Heart left ventricle (tissue), 16 donors: Measurements from ENCODE around the gene RCBTB2. TPM values are rescaled to one million over a fixed set of nuclear protein-coding genes. Genes with fewer than 3 reads are reported as not detected.

Experiments
- ATAC-seq, 4 donors: fragments of 200-7000 bp; cut with Tn5 transposase; one replicate each; pipeline ENCODE4 v1.9.1; 2020 to 2022; ENCODE audit warnings: moderate library complexity in 4 of 4, mild to moderate bottlenecking in 3 of 4, moderate number of reproducible peaks in 1 of 4
- DNase-seq, 5 donors: peaks; one replicate each; pipeline ENCODE4 v3.0.0-alpha.2; 2020
- H3K27ac ChIP-seq, 12 donors: fragments of 200-600 bp; sonication (generic) in 4 of 12; one replicate each; pipeline versions ENCODE4 v1.5.0 to v1.8.0; 2016 to 2022; ENCODE audit warnings: mild to moderate bottlenecking in 2 of 12
- H3K27me3 ChIP-seq, 9 donors: fragments of 200-600 bp; sonication (generic) in 2 of 9; one replicate each; pipeline versions ENCODE4 v1.5.1 to v1.8.0; 2016 to 2022; ENCODE audit warnings: mild to moderate bottlenecking in 3 of 9
- H3K36me3 ChIP-seq, 9 donors: fragments of 200-600 bp; sonication (generic) in 2 of 9; one replicate each; pipeline versions ENCODE4 v1.5.0 to v1.8.0; 2018 to 2022; ENCODE audit warnings: mild to moderate bottlenecking in 2 of 9
- H3K4me1 ChIP-seq, 12 donors: fragments of 200-600 bp; sonication (generic) in 4 of 12; one replicate each; pipeline versions ENCODE4 v1.5.0 to v1.8.0; 2016 to 2022; ENCODE audit warnings: mild to moderate bottlenecking in 3 of 12
- H3K4me3 ChIP-seq, 12 donors: fragments of 200-600 bp; sonication (generic) in 4 of 12; one replicate each; pipeline versions ENCODE4 v1.5.0 to v1.8.0; 2017 to 2022; ENCODE audit warnings: mild to moderate bottlenecking in 9 of 12, moderate library complexity in 4 of 12
- H3K9me3 ChIP-seq, 12 donors: fragments of 200-600 bp; sonication (generic) in 4 of 12; one replicate each; pipeline versions ENCODE4 v1.5.0 to v1.8.0; 2016 to 2022; ENCODE audit warnings: mild to moderate bottlenecking in 1 of 12
- POLR2A ChIP-seq, 2 donors: fragments of 450-650 bp; IDR thresholded peaks; one replicate each; pipeline ENCODE4 v1.6.1; 2017; ENCODE audit warnings: antibody characterized with exemption in 2 of 2, mild to moderate bottlenecking in 2 of 2, moderate library complexity in 2 of 2
- WGBS, 4 donors: extraction: QIAGEN DNeasy Blood & Tissue Kit in 2 of 4; methylation state at CpG; one replicate each; pipeline versions ENCODE4 v1.1.5 to v1.1.7; 2013 to 2018; 5-methylcytosine and 5-hydroxymethylcytosine counted together
- intact Hi-C, 10 donors: fragments of 100-400 bp; cut with DNase I; formaldehyde crosslinking; loops; one replicate each; pipeline versions ENCODE4 v1.11.1 to v1.14.2; 2022
- polyA plus RNA-seq, 2 donors: library from polyadenylated mRNA; stranded (reverse); fragments of 200-250 nt; gene quantifications; one replicate each; pipeline ENCODE4 v1.2.3, GENCODE V29; 2013
- total RNA-seq, 9 donors: library from RNA; depleted of rRNA in 2 of 9; stranded (reverse); fragments of >200 nt in 2 of 9; fragmentation: NEBNext Ultra II Directional in 3 of 9; extraction: Animal tissue kit (Norgen Biotek cat#: 25700) in 3 of 9; gene quantifications; one replicate each; pipeline versions ENCODE4 v1.1.0 to v1.2.4, GENCODE V29; 2016 to 2023
- TF ChIP-seq, protein P1 (sequence below), 12 donors: fragments of 200-600 bp; sonication (generic) in 4 of 12; IDR thresholded peaks; one replicate each; pipeline versions ENCODE4 v1.5.0 to v1.8.0; 2018 to 2022; ENCODE audit warnings: antibody characterized with exemption in 12 of 12, mild to moderate bottlenecking in 5 of 12
- donor health status: ischemic (EF 13 %, LVEDD 7.1; RV severe dilation, severe dysfunction).
- donor health status: healthy with polysubstance abuse.
- donor health status: DM: no; HTN: yes; CAD: no.
- donor health status: DM: no; HTN: no; CAD: no.
- donor health status: ischemic (EF 25% LVEDD 6.9; RV normal size, moderate dysfunction).
- donor health status: ischemic (EF 25% LVEDD 5.7; RV mildly dilated, moderate dysfunction).
- donor health status: healthy.
- donor health status: DM: yes; HTN: yes; CAD: no.
- donor health status: ischemic (EF 35%, LVEDD 5.7; RV mildly dilated, moderate dysfunction).
- donor health status: nonischemic (EF 11% LVEDD 7.7; RV severe dilation, severe dysfunction).
- donor health status: DM: yes; HTN: yes; CAD: no.
- donor health status: PGD.
- donor health status: ischemic (EF 29% LVEDD 5.4; RV normal size, mild dysfunction).
- donor health status: nonischemic (EF 23%, LVEDD 6.1; RV moderate dilation, normal function).

The RCBTB2 gene
- total and polyA plus RNA-seq, 11 donors, result 5.9 to 16.2 (median 11.5) TPM

DNA sequence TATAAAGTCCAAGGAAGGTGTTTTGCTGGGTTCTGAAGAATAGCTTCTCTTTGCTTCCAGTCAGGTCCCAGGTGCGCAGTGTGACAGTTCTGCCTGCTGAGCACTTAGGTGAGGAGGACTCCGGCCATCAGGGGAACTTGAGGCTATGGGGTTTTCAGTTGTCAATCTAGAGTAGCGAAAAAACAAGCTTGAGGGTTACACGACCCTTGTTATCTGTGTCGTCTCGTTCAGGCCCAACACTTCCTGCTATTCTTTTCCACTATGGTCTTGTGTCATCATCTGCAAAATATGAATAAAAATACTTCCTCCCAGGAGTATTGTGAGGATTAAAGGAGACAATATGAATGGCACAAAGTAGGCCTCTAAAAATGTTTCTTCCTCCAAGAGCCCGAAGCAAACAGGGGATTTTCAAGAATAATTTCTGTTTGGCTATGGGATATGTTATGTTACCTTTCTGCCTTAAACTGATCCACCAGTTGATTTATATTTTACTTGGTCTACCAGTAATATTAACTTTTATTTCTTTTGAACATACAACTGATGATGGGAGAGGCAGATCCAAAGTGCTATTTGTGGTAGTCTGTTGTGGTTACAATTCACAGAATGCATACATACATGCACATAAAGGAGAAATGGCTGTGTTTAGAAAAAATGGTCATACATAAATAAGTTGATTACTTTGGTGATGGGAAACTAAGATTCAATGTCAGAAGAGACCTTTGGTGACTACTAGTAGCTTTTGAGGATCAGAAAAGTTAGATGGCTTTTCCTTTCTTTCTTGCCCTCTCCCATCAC, 40.5 kb upstream of the RCBTB2 start:
- Histone ChIP-seq H3K4me3 (no peak overlapping the region), H3K36me3 (no peaks in the 10 kb centered on the region), H3K27ac (peak overlapping the region in 11 of 12 donors; percentile 2 to 90 (median 76)), H3K27me3 (no peaks in the 10 kb centered on the region), H3K4me1 (peaks cover 3 to 96% (median 42%) of the 10 kb centered on the region in 12 donors), H3K9me3 (no peaks in the 10 kb centered on the region)
- WGBS, 4 donors, result 42 to 57% (median 53%) methylated on average over 7 of the region's 7 CpGs
- intact Hi-C loops, result loop anchor here (5.0 to 10.0 kb wide), 10 partner anchors 41 to 479 kb away; partner anchors contain the start of genes ITM2B (in 3 of the 10), RCBTB2 (in 3 of the 10) and MED4 (in 1 of the 10)
- DNase-seq (no peak), ATAC-seq (peak in 3 of 4 donors; percentile 10 to 47 (median 21))
- TF ChIP-seq, protein P1, sequence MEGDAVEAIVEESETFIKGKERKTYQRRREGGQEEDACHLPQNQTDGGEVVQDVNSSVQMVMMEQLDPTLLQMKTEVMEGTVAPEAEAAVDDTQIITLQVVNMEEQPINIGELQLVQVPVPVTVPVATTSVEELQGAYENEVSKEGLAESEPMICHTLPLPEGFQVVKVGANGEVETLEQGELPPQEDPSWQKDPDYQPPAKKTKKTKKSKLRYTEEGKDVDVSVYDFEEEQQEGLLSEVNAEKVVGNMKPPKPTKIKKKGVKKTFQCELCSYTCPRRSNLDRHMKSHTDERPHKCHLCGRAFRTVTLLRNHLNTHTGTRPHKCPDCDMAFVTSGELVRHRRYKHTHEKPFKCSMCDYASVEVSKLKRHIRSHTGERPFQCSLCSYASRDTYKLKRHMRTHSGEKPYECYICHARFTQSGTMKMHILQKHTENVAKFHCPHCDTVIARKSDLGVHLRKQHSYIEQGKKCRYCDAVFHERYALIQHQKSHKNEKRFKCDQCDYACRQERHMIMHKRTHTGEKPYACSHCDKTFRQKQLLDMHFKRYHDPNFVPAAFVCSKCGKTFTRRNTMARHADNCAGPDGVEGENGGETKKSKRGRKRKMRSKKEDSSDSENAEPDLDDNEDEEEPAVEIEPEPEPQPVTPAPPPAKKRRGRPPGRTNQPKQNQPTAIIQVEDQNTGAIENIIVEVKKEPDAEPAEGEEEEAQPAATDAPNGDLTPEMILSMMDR (IDR thresholded peaks at IDR 0.05), result no peak
- TF ChIP-seq POLR2A (IDR thresholded peaks at IDR 0.05), result no peak

DNA sequence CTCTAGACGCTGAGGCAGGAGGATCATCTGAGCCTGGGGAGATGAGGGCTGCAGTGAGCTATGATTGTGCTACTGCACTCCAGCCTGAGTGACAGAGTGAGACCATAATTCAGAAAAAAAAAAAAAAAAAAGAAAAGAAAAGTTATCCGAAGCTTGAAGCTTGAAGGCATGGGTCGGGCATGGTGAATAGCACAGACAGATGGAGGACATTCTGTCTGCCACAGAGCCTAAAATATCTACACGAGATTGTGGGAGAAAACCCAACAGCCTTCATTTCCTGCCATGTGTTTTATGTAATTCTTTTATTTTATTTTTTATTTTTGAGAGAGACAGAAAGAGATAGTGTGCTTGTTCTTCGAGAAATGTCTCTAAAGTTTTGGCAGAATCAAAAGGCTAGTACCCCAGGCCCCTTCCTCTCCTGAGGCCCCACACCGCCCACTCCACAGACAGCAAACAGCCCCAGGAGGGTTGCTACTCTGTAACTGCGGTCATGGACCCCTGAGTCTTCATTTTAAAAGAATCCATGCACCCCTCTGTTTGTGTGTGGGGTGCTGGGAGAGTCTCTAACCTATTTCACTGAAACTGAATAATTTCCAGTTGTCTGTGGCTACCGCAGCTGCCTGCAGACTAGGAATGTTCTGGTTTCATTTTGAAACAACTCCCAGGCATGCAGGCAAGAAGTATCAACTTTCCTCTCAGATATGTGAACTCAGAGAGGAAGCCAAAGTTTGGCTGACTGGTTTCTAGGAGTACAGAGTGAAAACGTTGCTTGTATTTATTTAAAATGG, 38.4 kb upstream of the RCBTB2 start:
- H3K4me3 ChIP-seq, result peak overlapping the region in 8 of 12 donors; percentile 11 to 42 (median 28)
- TF ChIP-seq POLR2A (IDR thresholded peaks at IDR 0.05), result no peak
- TF ChIP-seq, protein P1 (IDR thresholded peaks at IDR 0.05), result no peak
- no peaks in the 10 kb centered on the region for H3K27me3 ChIP-seq
- 20 to 26% (median 24%) methylated on average over 9 of the region's 9 CpGs for WGBS, 4 donors
- H3K4me1 ChIP-seq, result peaks cover 3 to 95% (median 55%) of the 10 kb centered on the region in 12 donors
- ATAC-seq (peak; percentile 39 to 76 (median 57)), DNase-seq (peak in 1 of 5 donors; percentile 51)
- peak overlapping the region; percentile 72 to 90 (median 82) for H3K27ac ChIP-seq
- intact Hi-C loops, result loop anchor here (5.0 to 10.0 kb wide), 10 partner anchors 39 to 477 kb away; partner anchors contain the start of genes ITM2B (in 3 of the 10), RCBTB2 (in 3 of the 10) and MED4 (in 1 of the 10)
- H3K36me3 ChIP-seq, result no peaks in the 10 kb centered on the region
- H3K9me3 ChIP-seq, result no peaks in the 10 kb centered on the region

DNA sequence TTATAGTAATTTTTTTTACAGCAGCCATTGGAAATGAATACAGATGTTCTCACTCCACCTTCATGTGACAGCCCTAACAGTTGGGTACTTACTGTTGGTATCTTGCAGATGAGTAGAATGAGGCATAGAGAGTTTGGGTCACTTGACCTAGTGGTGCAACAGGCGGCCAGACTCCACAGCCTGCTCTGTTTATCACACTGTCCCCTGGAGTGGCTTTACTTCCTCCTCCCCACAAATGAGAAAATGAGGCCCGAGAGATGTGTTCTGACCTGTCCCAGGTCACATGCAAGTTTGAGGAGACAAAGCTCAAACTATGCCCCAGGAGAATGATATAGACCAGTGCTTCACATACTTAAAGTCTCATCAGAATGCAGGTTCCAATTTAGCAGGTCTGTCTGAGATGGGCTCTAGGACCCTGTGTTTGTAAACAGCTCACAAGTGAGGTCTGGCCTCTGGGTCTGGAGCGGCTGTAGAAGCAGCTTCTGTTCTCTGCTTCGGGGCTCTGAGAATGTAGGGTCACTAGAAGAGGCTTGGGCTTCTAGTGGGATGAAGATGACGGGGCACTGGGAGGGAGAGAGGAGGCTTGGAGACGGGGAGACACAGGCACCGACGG, 37.4 kb upstream of the RCBTB2 start:
- TF ChIP-seq, protein P1 (IDR thresholded peaks at IDR 0.05), result no peak
- no peak for TF ChIP-seq POLR2A (IDR thresholded peaks at IDR 0.05)
- no peaks in the 10 kb centered on the region for H3K36me3 ChIP-seq
- peak in 2 of 4 donors; percentile 23 to 37 for ATAC-seq
- no peak overlapping the region for H3K4me3 ChIP-seq
- WGBS, 4 donors, result 70 to 89% (median 84%) methylated on average over 8 of the region's 8 CpGs
- DNase-seq, result peak in 1 of 5 donors; percentile 37
- peaks cover 3 to 87% (median 55%) of the 10 kb centered on the region in 12 donors for H3K4me1 ChIP-seq
- H3K27me3 ChIP-seq, result no peaks in the 10 kb centered on the region
- intact Hi-C loops, result loop anchor here (5.0 to 10.0 kb wide), 10 partner anchors 38 to 476 kb away; partner anchors contain the start of genes ITM2B (in 3 of the 10), RCBTB2 (in 3 of the 10) and MED4 (in 1 of the 10)
- no peaks in the 10 kb centered on the region for H3K9me3 ChIP-seq
- peak overlapping the region; percentile 72 to 90 (median 82) for H3K27ac ChIP-seq
